Measurements from ENCODE around the gene FBXW5.

FBXW5 gene

GRCh38 chr9:136960938-136961275 lies 16.4 kb upstream of the FBXW5 start:
- no peak for DNase-seq (ENCODE audit: low read depth)

GRCh38 chr9:136960212-136960937 lies 15.8 kb upstream of the FBXW5 start:
- no peak for DNase-seq (ENCODE audit: low read depth)

GRCh38 chr9:136958898-136959850 lies 14.6 kb upstream of the FBXW5 start:
- DNase-seq (ENCODE audit: low read depth), result no peak

GRCh38 chr9:136958473-136958872 lies 13.9 kb upstream of the FBXW5 start:
- no peak for DNase-seq (ENCODE audit: low read depth)

- DNase-seq (ENCODE audit: low read depth), result no peak
Measured at GRCh38 chr9:136957901-136958300, 13.4 kb upstream of the FBXW5 start.

- no peak for DNase-seq (ENCODE audit: low read depth)
Measured at GRCh38 chr9:136957461-136957860, 12.9 kb upstream of the FBXW5 start.

GRCh38 chr9:136956604-136957003 lies 12.1 kb upstream of the FBXW5 start:
- DNase-seq (ENCODE audit: low read depth), result no peak

- no peak for DNase-seq (ENCODE audit: low read depth)
Measured at GRCh38 chr9:136955943-136956335, 11.4 kb upstream of the FBXW5 start.

- DNase-seq (ENCODE audit: low read depth), result no peak
Measured at GRCh38 chr9:136955202-136955942, 10.8 kb upstream of the FBXW5 start.

- DNase-seq (ENCODE audit: low read depth), result no peak
Measured at GRCh38 chr9:136954270-136955083, 9.9 kb upstream of the FBXW5 start.

GRCh38 chr9:136953771-136954269 lies 9.3 kb upstream of the FBXW5 start:
- no peak for DNase-seq (ENCODE audit: low read depth)

GRCh38 chr9:136952876-136953770 lies 8.6 kb upstream of the FBXW5 start:
- DNase-seq (ENCODE audit: low read depth), result no peak

- no peak for DNase-seq (ENCODE audit: low read depth)
Measured at GRCh38 chr9:136952321-136952850, 7.8 kb upstream of the FBXW5 start.

- DNase-seq (ENCODE audit: low read depth), result no peak
Measured at GRCh38 chr9:136951541-136952320, 7.2 kb upstream of the FBXW5 start, which contains the start of gene LCN12. LCN12 (plus strand) TSS chr9:136952273; CDS start chr9:136952328, 55 bp downstream.

- DNase-seq (ENCODE audit: low read depth), result no peak
Measured at GRCh38 chr9:136950656-136951276, 6.2 kb upstream of the FBXW5 start.

- DNase-seq (ENCODE audit: low read depth), result no peak
Measured at GRCh38 chr9:136949817-136950655, 5.5 kb upstream of the FBXW5 start.

GRCh38 chr9:136949239-136949816 lies 4.8 kb upstream of the FBXW5 start:
- DNase-seq (ENCODE audit: low read depth), result no peak
